SK-N-SH (cell line): ENCODE measurements around the gene DPPA2. TPM values are rescaled to one million over a fixed set of nuclear protein-coding genes. Genes with fewer than 3 reads are reported as not detected.
"Not testable (repeated sequence)": the region's sequence is repeated elsewhere in the genome, so short reads cannot be mapped to it uniquely, and the experiment has no call there.

Source experiments
- CTCF ChIA-PET: fragments of 300-600, 350-600 bp; formaldehyde crosslinking; extraction: SDS; loops from one replicate; lab custom pipeline; 2021; lab: Yijun Ruan, JAX
- POLR2A ChIA-PET: fragments of 350-600 bp; sonication (Branson Sonifier 250); formaldehyde crosslinking; extraction: SDS; loops from one replicate; lab custom pipeline; 2020; ENCODE audit warnings: antibody characterized with exemption, inconsistent platforms; lab: Yijun Ruan, JAX
- DNase-seq: peaks from one replicate; pipeline ENCODE4 v3.0.0; 2012
- H2AFZ ChIP-seq: fragments of 200-600 bp; sonication (generic); 2 replicates; pipeline ENCODE4 v1.8.1; 2016; ENCODE audit warnings: antibody characterized with exemption, mild to moderate bottlenecking, low read depth
- H3F3A ChIP-seq: fragments of 200-600 bp; sonication (generic); replicated peaks from 2 replicates; pipeline ENCODE3; 2016; ENCODE audit warnings: antibody characterized with exemption, mild to moderate bottlenecking; ENCODE audit not compliant: insufficient read depth
- H3K27ac ChIP-seq, 2 experiments: fragments of 200-500 bp in 1 of 2; fragments of 200-600 bp in 1 of 2; sonication (Bioruptor generic) in 1 of 2; sonication (generic), shearing (Covaris generic) in 1 of 2; 2 replicates each; pipeline versions ENCODE4 v1.5.1 to v1.6.1; 2014 to 2016; ENCODE audit warnings: low read depth in 2 of 2, inconsistent platforms in 1 of 2, low read length in 1 of 2, mild to moderate bottlenecking in 1 of 2, mixed read lengths in 1 of 2
- H3K27me3 ChIP-seq: fragments of 200-600 bp; sonication (generic), shearing (Covaris generic); 2 replicates; pipeline ENCODE4 v1.6.1; 2016; ENCODE audit warnings: mixed run types; ENCODE audit not compliant: insufficient read depth
- H3K36me3 ChIP-seq, 2 experiments: fragments of 200-500 bp in 1 of 2; fragments of 200-600 bp in 1 of 2; sonication (Bioruptor generic) in 1 of 2; sonication (generic) in 1 of 2; replicated peaks in 1 of 2; 2 replicates each; pipeline versions ENCODE3 to v1.5.1; 2014 to 2016; ENCODE audit warnings: low read length in 1 of 2, mild to moderate bottlenecking in 1 of 2; ENCODE audit not compliant: insufficient read depth in 2 of 2, control insufficient read depth in 1 of 2
- H3K4me1 ChIP-seq, 2 experiments: fragments of 200-500 bp in 1 of 2; fragments of 200-600 bp in 1 of 2; sonication (Bioruptor generic) in 1 of 2; sonication (generic), shearing (Covaris generic) in 1 of 2; 2 replicates each; pipeline versions ENCODE4 v1.5.1 to v1.6.1; 2014 to 2016; ENCODE audit warnings: low read depth in 1 of 2, low read length in 1 of 2, mixed run types in 1 of 2; ENCODE audit not compliant: insufficient read depth in 2 of 2, control insufficient read depth in 1 of 2
- H3K4me2 ChIP-seq: fragments of 200-600 bp; sonication (generic), shearing (Covaris generic); 2 replicates; pipeline ENCODE4 v1.6.1; 2017; ENCODE audit warnings: mixed run types
- H3K4me3 ChIP-seq, 2 experiments: fragments of 200-500 bp in 1 of 2; fragments of 200-600 bp in 1 of 2; sonication (Bioruptor generic) in 1 of 2; sonication (generic), shearing (Covaris generic) in 1 of 2; 2 replicates each; pipeline versions ENCODE4 v1.5.1 to v1.8.1; 2014 to 2016; ENCODE audit warnings: low read depth in 2 of 2, inconsistent platforms in 1 of 2, low read length in 1 of 2, mild to moderate bottlenecking in 1 of 2, mixed read lengths in 1 of 2, moderate library complexity in 1 of 2
- H3K79me2 ChIP-seq: fragments of 200-600 bp; sonication (generic); 2 replicates; pipeline ENCODE4 v1.8.1; 2017; ENCODE audit warnings: mild to moderate bottlenecking; ENCODE audit not compliant: insufficient read depth
- H3K9ac ChIP-seq: fragments of 200-600 bp; sonication (generic); 2 replicates; pipeline ENCODE4 v1.6.1; 2017; ENCODE audit warnings: mixed run types
- H3K9me2 ChIP-seq: fragments of 200-600 bp; sonication (generic); 2 replicates; pipeline ENCODE4 v1.6.1; 2017; ENCODE audit warnings: mixed run types
- H3K9me3 ChIP-seq: fragments of 200-600 bp; sonication (generic); 2 replicates; pipeline ENCODE4 v1.6.1; 2017; ENCODE audit warnings: mixed run types, mild to moderate bottlenecking, moderate library complexity
- H4K20me1 ChIP-seq: fragments of 200-600 bp; sonication (generic); 2 replicates; pipeline ENCODE4 v1.6.1; 2017; ENCODE audit warnings: mild to moderate bottlenecking, mixed run types; ENCODE audit not compliant: insufficient read depth
- ELF1 ChIP-seq: IDR thresholded peaks from 2 replicates; pipeline ENCODE4 v1.4.0; 2012
- EP300 ChIP-seq, 2 experiments: IDR thresholded peaks; 2 replicates each; pipeline versions ENCODE4 v1.4.0 to v1.6.1; 2012; ENCODE audit warnings: borderline replicate concordance in 1 of 2, low read depth in 1 of 2, low read length in 1 of 2
- FOXM1 ChIP-seq: IDR thresholded peaks from 2 replicates; pipeline ENCODE4 v1.4.0; 2012; ENCODE audit warnings: low read depth, mild to moderate bottlenecking
- GABPA ChIP-seq: IDR thresholded peaks from 2 replicates; pipeline ENCODE4 v1.4.0; 2012; ENCODE audit warnings: low read depth, mild to moderate bottlenecking
- MXI1 ChIP-seq: IDR thresholded peaks from 2 replicates; pipeline ENCODE4 v1.6.1; 2012; ENCODE audit warnings: mild to moderate bottlenecking, low read depth, low read length, improper control_type of control experiment
- NFIC ChIP-seq: IDR thresholded peaks from 2 replicates; pipeline ENCODE4 v1.4.0; 2012; ENCODE audit warnings: borderline replicate concordance
- NRF1 ChIP-seq: IDR thresholded peaks from 2 replicates; pipeline ENCODE4 v1.6.1; 2012; ENCODE audit warnings: low read depth, mild to moderate bottlenecking, low read length
- PBX3 ChIP-seq: IDR thresholded peaks from 2 replicates; pipeline ENCODE4; 2012
- POLR2AphosphoS5 ChIP-seq: IDR thresholded peaks from 2 replicates; pipeline ENCODE4 v1.6.1; 2012; ENCODE audit warnings: low read depth, low read length
- RCOR1 ChIP-seq: fragments of 150-350 bp; IDR thresholded peaks from 2 replicates; pipeline ENCODE4 v1.6.1; 2017; ENCODE audit warnings: antibody characterized with exemption, low read length
- SMC3 ChIP-seq: IDR thresholded peaks from 2 replicates; pipeline ENCODE4 v1.6.1; 2012; ENCODE audit warnings: low read depth, low read length, improper control_type of control experiment
- USF1 ChIP-seq: IDR thresholded peaks from 2 replicates; pipeline ENCODE4 v1.4.0; 2012; ENCODE audit warnings: low read depth, borderline replicate concordance
- WGBS: methylation state at CpG from one replicate; pipeline ENCODE4 v1.1.6; 2017; ENCODE audit warnings: low lambda C conversion rate; 5-methylcytosine and 5-hydroxymethylcytosine counted together
- polyA plus RNA-seq, 3 experiments: library from polyadenylated mRNA; depleted of rRNA; stranded (reverse); fragments of >200 nt; gene quantifications; 2 replicates each; pipeline ENCODE4 v1.2.3, GENCODE V29; 2012

The DPPA2 gene
- polyA plus RNA-seq, 1 of the 3 experiments (the other 2 are of a cell fraction) = not detected

- no peak overlapping the region for H3K9ac ChIP-seq
- no peak for TF ChIP-seq USF1
- no peak for TF ChIP-seq POLR2AphosphoS5
- no peak for TF ChIP-seq PBX3
- TF ChIP-seq MXI1 = no peak
- no peak for TF ChIP-seq NRF1
- TF ChIP-seq FOXM1 = no peak
- TF ChIP-seq GABPA = no peak
- TF ChIP-seq NFIC = no peak
- TF ChIP-seq ELF1 = no peak
- TF ChIP-seq EP300 (IDR thresholded peaks at IDR 0.05; ENCODE audit: borderline replicate concordance in 1 of 2, low read depth in 1 of 2, low read length in 1 of 2) = no peak
- no peak for TF ChIP-seq SMC3
- TF ChIP-seq RCOR1 = no peak
- H3K9me2 ChIP-seq = no peaks in the 10 kb centered on the region
- no peak overlapping the region for H3K4me3 ChIP-seq
- no peaks in the 10 kb centered on the region for H3K36me3 ChIP-seq
- ChIA-PET POLR2A (no interaction called here), CTCF (interaction anchor here (0.6 kb wide), 1 partner anchor 952 kb away, joined by 3 read pairs; no protein-coding TSS in a partner anchor)
- DNase-seq = no peak
- no peak overlapping the region for H2AFZ ChIP-seq
- H3F3A ChIP-seq = no peaks in the 10 kb centered on the region
- no peak overlapping the region for H3K4me2 ChIP-seq
- whole genome bisulfite sequencing = 57% methylated on average over 4 of the region's 4 CpGs
- H3K27ac ChIP-seq = no peak overlapping the region
- H3K9me3 ChIP-seq = no peaks in the 10 kb centered on the region
- H3K4me1 ChIP-seq = no peaks in the 10 kb centered on the region
- H3K27me3 ChIP-seq = no peaks in the 10 kb centered on the region
- H4K20me1 ChIP-seq = no peaks in the 10 kb centered on the region
- no peaks in the 10 kb centered on the region for H3K79me2 ChIP-seq
Measured at GRCh38 chr3:109362823-109363222, 46.5 kb upstream of the DPPA2 start.

GRCh38 chr3:109358809-109359208 is 42.5 kb upstream of the DPPA2 start:
- H4K20me1 ChIP-seq, H3K79me2 ChIP-seq, POLR2A ChIA-PET, H3K4me3 ChIP-seq, DNase-seq, H3K27ac ChIP-seq, H2AFZ ChIP-seq, H3K36me3 ChIP-seq, H3K9me2 ChIP-seq, H3K9me3 ChIP-seq, CTCF ChIA-PET, H3F3A ChIP-seq, H3K27me3 ChIP-seq, H3K4me2 ChIP-seq, H3K4me1 ChIP-seq, H3K9ac ChIP-seq: not testable (repeated sequence)
- WGBS = 34% methylated on average over 2 of the region's 2 CpGs
